HG03460 (cell line): ENCODE measurements around the gene RASD2.

Source experiments
- ATAC-seq: cut with Tn5 transposase; IDR thresholded peaks from one replicate; pipeline ENCODE4 v1.9.1; 2021; ENCODE audit not compliant: unreplicated experiment

RASD2 gene

GRCh38 chr22:35518811-35519210, 21.8 kb upstream of the RASD2 start:
- no peak for ATAC-seq

- no peak for ATAC-seq
These were observed 21.2 kb upstream of the RASD2 start for GRCh38 chr22:35519306-35520000.

- no peak for ATAC-seq
These were observed 19.0 kb upstream of the RASD2 start for GRCh38 chr22:35521358-35522224.

- ATAC-seq: no peak
These were observed 18.1 kb upstream of the RASD2 start for GRCh38 chr22:35522225-35523149.

- ATAC-seq: no peak
These were observed 17.3 kb upstream of the RASD2 start for GRCh38 chr22:35523167-35523947.

GRCh38 chr22:35524966-35525686, 15.5 kb upstream of the RASD2 start:
- no peak for ATAC-seq

GRCh38 chr22:35525687-35526332, 14.8 kb upstream of the RASD2 start:
- no peak for ATAC-seq

GRCh38 chr22:35526333-35526979, 14.2 kb upstream of the RASD2 start:
- no peak for ATAC-seq

GRCh38 chr22:35528927-35529326, 11.7 kb upstream of the RASD2 start:
- ATAC-seq: no peak

- ATAC-seq: no peak
These were observed 9.9 kb upstream of the RASD2 start for GRCh38 chr22:35530700-35531099.

- no peak for ATAC-seq
These were observed 9.4 kb upstream of the RASD2 start for GRCh38 chr22:35531202-35531601.

GRCh38 chr22:35531676-35532075, 9.0 kb upstream of the RASD2 start:
- no peak for ATAC-seq

GRCh38 chr22:35533365-35534029, 7.1 kb upstream of the RASD2 start:
- no peak for ATAC-seq

- ATAC-seq: no peak
These were observed 6.5 kb upstream of the RASD2 start for GRCh38 chr22:35534091-35534490.

GRCh38 chr22:35537232-35537631, 3.4 kb upstream of the RASD2 start:
- no peak for ATAC-seq

GRCh38 chr22:35538801-35539321, 1.8 kb upstream of the RASD2 start:
- no peak for ATAC-seq

GRCh38 chr22:35539487-35539886, 1.1 kb upstream of the RASD2 start:
- no peak for ATAC-seq
